HG03354 (cell line): ENCODE data around the gene ERC1.
"Not testable (repeated sequence)": the region's sequence is repeated elsewhere in the genome, so short reads cannot be mapped to it uniquely, and the experiment has no call there.

Experiments
- ATAC-seq: cut with Tn5 transposase; IDR thresholded peaks from one replicate; pipeline ENCODE4 v1.9.1; 2021; ENCODE audit warnings: mild to moderate bottlenecking; ENCODE audit not compliant: unreplicated experiment, poor library complexity, severe bottlenecking

The ERC1 gene

DNA sequence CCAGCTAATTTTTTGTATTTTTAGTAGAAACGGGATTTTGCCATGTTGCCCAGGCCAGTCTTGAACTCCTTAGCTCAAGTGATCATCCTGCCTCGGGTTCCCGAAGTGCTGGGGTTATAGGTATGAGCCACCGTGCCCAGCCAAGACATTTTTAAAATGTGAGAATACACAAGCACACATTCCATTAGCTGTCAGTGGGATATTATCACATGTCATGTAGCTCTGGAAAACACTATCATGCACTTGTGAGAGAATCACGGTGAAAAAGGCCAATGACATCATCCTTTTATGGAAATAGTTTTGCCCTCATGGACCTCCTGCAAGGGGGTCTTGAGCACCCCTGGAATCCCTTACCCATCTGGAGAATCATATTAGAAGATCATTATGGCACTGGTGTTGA, 28.3 kb downstream of the ERC1 start:
- no peak for ATAC-seq

DNA sequence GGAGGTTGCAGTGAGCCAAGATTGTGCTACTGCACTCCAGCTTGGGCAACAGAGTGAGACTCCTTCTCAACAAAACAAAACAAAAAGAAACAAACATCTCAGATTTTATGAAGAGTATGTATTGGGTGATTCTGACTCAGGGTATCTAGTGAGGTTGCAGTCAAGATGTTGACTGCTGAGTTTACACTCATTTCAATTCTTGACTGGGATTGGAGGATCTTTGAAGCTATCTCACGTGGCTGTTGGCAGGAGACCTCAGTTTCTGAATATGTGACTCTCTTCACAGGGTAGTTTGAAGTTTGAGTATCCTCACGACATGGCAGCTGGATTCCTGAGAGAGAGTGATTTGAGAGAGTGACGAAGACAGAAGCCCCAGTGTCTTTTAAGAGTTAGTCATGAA, 29.4 kb downstream of the ERC1 start:
- ATAC-seq: no peak

DNA sequence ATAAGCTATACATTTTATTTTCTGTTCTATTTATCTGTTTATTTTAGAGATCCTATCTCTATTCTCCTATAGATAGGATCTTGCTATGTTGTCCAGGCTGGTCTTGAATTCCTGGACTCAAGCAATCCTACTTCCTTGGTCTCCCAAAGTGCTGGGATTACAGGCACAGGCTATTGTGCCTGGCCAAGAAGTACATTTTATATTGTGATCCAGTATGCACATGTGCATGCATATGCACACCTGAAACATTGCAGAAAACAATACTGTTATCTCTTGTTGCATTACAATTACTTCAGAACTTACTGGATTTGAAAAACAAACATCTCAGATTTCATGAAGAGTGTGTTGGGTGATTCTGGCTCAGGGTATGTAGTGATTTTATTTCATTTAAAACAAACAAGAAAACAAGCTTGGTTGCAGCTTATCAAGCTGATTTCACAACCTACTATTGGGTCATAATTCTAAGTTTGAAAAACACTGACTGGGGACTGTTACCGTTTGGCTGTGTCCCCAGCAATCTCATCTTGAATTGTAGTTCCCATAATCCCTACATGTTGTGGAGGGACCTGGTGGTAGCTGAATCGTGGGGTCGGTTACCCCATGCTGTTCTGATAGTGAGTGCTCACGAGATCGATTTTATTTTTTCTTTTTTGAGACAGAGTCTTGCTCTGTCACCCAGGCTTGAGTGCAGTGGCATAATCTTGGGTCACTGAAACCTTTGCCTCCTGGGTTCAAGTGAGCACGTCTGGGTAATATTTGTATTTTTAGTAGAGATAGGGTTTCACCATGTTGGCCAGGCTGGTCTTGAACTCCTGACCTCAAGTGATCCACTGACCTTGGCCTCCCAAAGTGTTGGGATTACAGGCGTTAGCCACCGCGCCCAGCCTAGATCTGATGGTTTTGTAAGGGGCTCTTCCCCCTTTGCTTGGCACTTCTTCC, 31.3 kb downstream of the ERC1 start:
- ATAC-seq: no peak

DNA sequence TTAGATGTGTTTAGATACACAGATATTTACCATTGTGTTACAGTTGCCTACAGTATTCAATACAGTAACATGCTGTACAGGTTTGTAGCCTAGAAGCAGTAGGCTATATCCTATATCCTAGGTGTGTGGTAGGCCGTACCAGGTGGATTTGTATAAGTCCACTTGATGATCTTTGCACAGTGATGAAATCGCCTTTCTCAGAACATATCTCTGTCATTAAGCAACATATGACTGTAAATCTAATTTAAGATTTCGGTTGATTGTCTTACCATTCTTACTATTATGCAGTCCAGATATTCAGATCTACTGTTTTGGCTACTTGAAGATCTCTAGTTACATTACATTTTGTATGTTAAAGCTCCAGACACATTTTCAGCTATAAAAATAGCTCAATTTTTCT, 39.8 kb downstream of the ERC1 start:
- no peak for ATAC-seq

DNA sequence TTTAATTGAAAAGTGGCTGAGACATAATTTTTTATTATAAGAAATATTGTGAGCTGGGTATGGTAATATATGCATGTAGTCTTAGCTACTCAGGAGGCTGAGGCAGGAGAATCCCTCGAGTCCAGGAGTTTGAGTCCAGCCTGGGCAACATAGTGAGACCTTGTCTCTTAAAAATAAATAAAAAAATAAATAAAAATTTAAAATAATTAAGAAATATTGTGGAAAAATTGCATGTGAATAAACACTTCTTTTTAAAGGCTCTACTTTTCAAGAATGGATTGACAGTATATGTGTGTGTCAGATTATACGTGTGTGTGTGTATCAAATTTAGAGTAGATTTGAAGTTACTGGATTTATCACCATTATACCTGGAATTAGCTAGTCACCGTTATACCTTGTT, 43.2 kb downstream of the ERC1 start:
- no peak for ATAC-seq

DNA sequence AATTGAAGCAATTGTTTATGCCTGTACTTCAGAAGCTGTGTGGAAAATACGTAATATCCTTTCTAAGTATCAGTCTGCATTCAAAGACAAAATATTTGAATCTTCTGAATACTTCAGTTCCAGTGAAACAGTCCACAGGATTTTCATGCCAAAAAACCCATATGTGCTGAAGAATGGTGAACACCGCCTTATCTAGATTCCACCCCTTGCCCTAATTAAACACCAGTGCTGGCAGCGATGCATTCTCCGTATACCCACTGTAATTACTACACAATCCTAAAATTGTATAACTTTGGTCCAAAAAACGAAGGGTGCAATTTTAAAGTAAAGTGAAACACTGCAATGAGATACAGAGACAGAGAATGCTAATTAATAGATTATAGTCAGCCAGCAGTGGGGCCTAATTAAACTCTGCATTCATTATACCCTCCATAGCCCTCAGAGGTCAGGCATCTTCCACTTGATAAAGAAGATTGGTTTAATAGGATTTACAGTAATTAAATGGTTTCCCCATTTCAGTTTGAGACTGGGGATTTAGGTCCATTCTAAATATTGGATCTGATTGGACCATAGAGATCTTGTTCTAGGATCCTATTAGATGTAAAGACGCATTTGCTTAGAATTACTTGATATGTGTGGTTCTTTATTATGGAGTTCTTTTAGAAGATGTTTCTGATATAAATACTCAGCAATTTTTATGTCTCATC, 43.9 kb downstream of the ERC1 start:
- no peak for ATAC-seq

DNA sequence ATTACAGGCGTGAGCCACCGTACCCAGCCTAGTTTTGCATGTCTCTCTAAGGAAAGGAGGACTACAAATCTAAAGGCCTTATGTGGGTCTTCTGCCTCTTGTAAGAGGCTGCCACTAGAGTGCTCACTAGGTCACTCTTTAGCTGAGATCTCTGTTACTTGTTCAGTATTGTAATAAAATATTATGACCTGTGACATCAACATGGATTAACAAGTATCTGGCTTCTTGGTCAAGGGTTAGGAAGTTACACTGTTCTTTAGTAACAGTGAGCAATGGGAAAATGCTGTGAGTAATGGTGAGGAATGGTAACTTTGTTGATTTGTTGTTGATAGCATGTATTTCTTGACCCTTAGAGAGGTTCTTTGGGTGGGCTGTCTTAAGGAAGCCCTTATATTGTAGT, 50.5 kb downstream of the ERC1 start:
- no peak for ATAC-seq

DNA sequence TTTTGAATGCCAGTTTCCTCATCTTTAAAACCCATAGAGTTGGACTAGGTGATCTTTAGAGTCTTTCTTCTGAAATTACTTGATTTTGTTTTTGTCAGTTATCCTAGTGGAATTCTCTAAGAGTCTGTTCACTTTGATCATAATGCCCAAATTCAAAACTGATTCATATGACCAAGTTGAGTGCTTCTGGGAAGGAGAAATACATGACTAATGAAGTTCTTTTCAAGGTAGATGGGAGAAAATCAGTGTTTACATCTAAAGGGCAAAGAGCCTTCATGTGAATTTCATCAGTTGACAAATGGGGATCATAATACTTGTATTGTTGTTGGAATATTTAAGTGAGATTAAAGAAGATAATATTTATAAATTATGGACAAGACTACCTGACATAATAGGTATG, 53.2 kb downstream of the ERC1 start:
- no peak for ATAC-seq

DNA sequence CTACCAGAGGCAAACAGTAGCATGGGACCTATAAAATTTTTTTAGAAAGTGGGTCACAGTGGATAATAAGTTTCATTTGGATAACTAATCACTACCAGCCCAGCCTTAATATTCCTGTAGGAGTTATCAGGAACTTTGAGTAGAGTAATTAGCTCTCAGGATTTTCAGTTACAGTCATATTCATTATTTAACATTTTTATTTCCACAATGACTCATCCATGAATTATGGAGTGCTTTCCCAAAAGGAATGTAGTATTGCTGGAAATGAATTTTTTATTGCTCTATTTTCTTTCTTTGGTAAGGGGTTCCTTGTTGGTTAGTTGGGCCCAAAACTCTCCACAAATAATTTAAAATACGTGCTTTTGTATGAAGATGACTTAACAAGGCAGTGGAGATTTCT, 53.7 kb downstream of the ERC1 start:
- no peak for ATAC-seq

DNA sequence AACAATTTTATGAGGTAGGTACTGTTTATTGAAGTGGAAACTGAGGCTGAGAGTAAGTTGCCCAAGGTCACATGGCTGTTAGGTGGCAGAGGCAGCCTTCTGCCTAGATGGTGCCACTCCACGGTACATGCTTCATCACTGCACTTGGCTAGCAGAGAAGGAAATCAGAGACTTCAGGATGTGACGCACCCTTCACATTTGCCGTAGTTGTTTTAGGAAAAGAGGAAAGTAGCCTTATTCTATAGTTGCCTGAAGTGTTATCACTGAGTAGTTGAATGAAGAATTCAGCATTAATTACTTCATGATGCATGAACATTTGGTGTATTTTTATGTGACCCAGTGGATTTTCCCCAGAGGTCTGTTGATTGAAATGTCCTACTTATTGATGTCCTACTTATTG, 55.7 kb downstream of the ERC1 start:
- no peak for ATAC-seq

DNA sequence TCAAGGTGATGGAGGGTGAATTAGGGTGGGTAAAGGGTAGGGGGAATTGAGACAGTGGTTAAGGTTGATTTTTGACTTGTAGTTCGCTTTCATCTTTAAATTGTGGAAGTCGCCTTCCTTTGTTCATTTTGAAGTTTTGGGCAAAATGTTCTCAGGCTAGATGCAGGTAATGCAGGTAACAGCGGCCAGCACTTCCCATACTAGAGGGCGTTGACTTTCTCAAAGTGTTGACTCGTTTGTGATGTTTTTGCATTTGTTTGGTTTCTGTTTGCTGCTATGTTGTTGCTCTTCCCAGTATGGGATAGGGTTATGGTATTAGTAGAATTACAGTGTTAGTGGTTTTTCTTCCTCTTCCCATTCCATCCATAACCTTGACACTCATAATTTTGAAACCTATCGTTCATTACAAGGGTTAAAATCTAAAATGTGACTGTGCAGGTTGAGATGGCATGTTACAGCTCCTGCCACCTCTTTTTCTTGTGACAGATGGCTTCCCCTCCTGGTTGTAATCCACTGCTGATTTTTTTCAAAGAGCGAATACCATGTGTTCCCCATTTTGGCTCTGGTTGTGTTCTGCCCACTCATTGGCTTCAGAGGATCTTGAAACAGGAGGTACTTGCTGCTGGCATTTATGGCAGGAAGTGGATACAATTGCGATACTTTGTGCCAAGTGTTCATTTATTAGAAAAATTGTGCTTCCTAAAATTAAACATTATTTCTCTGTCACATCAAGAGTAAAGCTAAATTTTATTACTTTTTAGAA, 57.1 kb downstream of the ERC1 start:
- ATAC-seq: no peak

DNA sequence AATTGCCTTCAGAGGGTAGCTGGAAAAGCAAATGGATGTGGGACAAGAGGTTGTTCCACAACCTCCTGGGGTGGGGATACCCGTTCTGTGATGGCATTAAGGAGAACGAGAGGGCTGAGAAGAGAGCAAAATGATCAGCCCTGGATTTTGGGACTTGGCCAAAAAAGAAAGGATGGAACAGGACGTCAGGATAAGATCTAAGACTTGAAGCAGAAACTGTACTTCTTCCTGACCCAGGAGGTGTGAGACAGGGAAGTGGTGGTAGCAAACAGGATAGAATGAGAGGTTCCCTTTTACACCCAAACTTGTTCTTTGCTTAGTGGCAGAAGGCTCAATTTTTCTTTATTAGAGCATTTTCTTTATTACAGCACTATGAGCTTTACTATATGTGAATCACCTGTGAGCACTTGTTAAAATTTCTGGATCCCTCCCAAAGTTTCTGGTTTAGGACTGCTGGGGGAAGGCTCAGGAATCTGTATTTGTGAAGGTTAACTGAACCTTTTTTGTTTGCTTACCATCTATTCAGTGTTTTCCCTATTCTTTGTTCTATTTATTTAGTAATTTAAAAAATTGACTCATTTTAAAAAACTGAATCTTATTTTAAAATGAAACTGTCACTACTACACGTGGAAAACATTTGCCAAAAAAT, 59.2 kb downstream of the ERC1 start:
- ATAC-seq: no peak

DNA sequence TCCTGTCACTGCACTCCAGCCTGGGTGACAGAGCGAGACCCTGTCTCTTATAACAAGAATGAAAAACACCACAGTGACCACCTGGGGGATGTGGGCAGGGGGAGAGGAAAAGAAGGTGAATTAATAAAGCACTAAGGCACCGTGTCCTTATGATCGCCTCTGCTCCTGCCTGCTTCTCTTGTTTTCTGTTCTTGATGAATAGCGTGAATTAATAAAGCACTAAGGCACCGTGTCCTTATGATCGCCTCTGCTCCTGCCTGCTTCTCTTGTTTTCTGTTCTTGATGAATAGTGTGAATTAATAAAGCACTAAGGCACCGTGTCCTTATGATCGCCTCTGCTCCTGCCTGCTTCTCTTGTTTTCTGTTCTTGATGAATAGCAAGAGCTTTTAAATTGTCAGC, 60.6 kb downstream of the ERC1 start:
- not testable (repeated sequence) for ATAC-seq

DNA sequence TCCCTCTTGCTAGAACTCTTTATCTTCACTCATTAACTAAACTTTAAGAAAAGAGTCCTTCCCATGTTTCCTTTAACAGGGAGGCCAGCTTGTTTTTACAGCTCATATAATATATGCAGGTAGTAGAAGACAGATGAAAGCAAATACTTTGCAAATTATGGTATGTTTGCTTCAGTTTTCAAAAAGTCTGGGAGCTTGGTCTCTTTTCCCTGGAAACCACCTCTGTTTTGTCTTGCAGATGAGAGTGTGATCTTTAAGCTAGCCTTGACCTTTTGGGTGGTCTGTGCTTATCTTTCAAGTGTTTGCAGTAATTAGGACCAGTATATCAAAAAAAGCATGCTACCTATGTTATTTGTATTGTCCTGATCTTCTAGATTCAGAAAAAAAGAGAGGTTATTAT, 62.7 kb downstream of the ERC1 start:
- no peak for ATAC-seq

DNA sequence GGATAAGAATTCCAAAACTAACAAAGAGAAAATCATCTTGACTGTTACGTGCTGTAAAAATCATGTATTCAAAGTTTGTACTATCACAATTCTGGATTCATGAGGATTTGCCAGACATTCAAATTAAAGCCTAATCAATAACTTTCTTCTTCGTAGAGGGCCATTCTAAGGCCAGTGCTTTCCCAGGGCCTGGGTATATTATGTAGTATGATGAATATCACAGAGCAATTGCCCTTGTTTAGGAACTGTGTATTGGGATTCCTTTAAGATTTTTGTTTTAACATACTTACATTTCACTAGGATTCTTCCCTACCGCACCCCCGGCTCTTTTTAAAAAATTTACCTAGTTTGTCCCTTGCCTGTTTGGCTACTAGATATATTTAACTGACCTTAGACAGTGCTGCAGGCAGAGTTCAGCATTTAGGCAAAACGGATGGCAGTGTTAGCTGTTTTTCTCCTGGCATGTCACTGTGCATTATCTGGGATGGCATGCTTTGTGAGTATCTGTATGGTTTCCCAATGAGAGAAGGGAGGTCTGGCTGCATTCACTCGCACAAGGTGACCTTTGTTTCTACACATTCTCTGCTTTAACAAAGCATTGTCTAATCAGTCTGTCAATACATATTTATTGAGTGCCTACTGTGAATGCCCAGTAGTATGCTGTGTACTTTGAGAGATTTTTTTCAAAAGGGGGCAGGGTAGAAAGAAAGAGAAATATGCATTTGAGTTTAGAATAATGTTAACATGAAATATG, 63.3 kb downstream of the ERC1 start:
- ATAC-seq: no peak

DNA sequence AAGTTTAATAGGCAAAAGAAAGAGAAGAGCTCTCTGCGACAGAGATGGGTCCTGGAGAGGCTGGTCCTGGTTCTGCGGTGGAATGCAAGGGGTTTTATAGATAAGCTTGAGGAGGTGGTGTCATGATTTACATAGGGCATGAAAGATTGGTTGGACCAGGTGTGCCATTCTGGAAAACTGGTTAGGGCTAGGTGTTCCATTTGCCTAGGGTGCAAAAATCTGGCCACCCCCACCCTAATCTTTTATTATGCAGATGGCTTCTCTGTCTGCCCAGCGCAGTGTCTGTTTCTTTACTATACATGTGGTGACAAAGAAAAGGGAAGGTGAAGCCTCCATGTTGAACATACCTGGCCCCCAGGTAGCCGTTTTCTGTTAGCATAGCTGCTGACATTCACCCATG, 65.4 kb downstream of the ERC1 start:
- ATAC-seq: no peak

DNA sequence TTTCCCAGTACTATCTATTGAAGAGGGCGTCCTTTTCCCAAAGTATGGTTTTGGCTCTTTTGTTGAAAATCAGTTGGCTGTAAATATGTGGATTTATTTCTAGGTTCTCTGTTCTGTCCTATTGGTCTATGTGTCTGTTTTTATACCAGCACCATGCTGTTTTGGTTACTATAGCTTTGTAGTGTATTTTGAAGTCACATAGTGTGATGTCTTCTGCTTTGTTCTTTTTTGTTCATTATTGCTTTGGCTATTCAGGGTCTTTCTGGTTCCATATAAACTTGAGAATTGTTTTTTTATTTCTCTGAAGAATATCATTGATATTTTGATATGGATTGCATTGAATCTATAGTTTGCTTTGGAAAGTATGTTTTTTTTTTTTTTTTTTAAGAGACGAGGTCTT, 67.4 kb downstream of the ERC1 start:
- no peak for ATAC-seq

DNA sequence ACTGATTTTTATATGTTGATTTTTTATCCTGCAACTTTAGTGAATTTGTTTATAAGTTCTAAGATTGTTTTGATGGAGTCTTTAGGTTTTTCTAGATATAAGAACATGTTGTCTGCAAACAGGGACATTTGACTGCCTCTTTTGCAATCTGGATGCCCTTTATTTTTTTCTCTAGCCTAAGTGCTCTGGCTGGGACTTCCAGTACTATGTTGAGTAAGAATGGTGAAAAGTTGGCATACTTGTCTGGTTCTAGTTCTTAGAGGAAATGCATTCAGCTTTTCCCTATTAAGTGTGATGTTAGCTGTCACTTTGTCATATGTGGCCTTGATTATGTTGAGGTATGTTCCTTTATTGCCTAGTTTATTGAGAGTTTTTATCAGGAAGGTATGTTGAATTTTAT, 68.1 kb downstream of the ERC1 start:
- no peak for ATAC-seq

DNA sequence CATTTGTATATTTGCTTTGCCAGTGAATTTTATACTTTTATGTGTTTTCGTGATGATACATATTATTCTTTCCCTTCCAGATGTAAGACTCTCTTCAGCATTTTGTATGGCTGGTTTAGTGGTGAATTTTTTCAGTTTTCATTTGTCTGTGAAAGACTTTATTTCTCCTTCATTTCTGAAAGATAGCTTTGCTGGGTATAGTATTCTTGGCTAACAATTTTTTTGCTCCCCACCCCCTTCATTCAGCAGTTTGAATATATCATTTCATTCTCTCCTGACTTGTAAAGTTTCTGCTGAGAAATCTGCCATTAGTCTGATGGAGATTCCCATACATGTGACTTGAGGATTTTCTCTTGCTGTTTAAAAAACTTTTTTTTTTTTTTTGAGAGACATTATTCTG, 72.8 kb downstream of the ERC1 start:
- no peak for ATAC-seq
